H54 (cell line): ENCODE measurements around the gene PHACTR3.

Experiments
- DNase-seq: peaks from one replicate; pipeline ENCODE4 v3.0.0; 2011; ENCODE audit warnings: low spot score, mixed read lengths; ENCODE audit not compliant: insufficient read length
- FAIRE-seq: peaks from 3 replicates; lab custom pipeline; 2011; peaks lifted over from hg19 to GRCh38; lab: Jason Lieb, UNC
- POLR2A ChIP-seq: IDR thresholded peaks from 2 replicates; pipeline ENCODE4 v1.6.1; 2011; ENCODE audit warnings: low read depth, mild to moderate bottlenecking, low read length

Gene PHACTR3

DNA sequence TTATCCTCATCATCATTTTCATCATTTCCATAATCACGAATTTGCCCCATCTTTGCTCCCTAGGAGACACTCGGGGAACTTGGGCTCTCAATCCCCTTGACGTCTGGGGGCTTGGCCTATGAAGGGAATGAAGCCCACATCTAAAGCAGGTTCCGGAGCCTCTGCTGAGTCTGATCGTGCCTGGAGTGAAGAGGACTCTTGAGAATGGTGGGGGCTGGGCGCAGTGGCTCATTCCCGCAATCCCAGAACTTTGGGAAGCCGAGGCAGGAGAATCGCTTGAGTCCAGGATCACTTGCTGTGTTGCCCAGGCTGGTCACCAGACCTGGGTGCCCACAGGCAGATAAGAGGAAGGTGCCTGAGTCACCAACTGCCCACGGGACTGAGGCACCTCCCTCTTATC lies 214.6 kb downstream of the PHACTR3 start:
- no peak for FAIRE-seq
- no peak for TF ChIP-seq POLR2A
- no peak for DNase-seq

- no peak for FAIRE-seq
- DNase-seq, result no peak
- TF ChIP-seq POLR2A, result no peak
Observed at GRCh38 chr20:59819496-59820203, 215.3 kb downstream of the PHACTR3 start.

- DNase-seq (no peak), FAIRE-seq (no peak)
- no peak for TF ChIP-seq POLR2A
Observed at GRCh38 chr20:59820204-59821041, 216.1 kb downstream of the PHACTR3 start.

DNA sequence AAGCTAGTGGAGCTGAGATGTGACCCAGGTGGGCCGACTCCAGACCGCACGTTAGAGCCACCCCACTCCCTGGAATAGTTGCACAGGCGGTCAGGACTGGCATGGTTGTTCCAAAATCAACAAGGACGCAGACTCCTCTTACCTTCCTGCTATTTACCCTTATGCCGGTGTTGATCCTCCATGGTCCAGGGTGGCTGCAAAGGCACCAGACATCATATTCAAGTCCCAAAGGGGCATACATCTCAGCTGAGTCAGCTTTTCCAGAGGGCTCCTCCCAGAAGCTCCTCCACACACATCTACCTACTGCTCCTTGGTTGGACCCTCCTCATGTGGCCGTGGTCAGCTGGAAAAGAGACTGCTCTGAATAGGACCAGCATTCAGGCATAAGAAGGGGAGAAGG lies 216.9 kb downstream of the PHACTR3 start:
- FAIRE-seq (no peak), DNase-seq (no peak)
- TF ChIP-seq POLR2A, result no peak

GRCh38 chr20:59821788-59822187 lies 217.4 kb downstream of the PHACTR3 start:
- FAIRE-seq (no peak), DNase-seq (no peak)
- TF ChIP-seq POLR2A, result no peak

DNA sequence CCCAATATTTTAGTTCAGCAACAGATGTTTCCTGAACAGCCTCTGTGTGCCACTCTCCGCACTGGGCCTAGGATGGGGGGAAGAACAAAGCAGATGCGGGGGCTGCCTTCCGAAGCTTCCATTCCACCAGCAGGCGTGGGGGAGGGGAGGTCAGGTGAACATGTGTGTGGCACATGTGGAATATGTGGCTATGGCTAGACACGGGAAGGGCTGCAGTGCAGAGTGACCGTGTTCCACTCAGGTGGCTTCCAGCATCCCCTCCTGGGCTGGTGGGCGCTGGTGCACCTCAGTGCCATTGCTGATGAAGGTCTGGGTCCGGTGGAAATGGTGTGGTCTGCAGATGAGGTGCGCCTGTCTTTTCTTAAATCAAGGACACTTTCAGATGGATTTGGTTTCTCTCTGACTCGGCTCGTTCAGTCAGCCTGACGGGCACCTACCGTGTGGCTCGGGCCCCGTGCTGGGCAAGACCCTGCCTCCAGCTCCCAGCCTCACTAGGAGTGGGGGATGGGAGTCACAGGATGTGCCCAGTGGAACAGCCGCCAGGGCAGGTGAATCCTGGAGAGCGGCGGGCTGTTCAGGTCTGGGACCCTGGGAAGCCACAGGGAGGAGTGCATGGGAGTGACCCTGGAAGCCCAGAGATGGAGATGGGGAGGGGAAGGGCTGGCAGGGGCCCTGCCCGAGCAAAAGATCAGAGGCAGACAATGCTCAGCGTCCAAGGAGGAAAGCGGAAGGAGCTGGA lies 218.1 kb downstream of the PHACTR3 start:
- DNase-seq (no peak), FAIRE-seq (no peak)
- no peak for TF ChIP-seq POLR2A

DNA sequence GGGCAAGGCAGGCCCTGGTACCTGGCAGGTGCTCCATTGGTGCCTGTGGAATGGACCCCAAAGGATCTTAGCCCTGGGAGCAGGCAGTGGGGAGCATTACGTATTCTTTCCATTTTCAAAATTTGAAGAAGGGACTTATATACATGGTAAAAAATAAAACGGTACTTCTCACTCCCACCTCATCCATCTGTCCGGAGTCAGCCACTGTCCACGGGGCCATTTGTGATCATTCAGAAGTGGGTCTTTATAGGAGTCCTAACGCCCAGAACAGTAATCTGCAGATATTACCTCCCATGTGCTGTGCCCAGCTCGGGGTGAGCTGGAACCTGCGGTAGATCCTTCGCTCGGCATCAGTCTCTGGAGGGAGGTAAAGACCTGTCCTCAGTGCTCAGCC lies 218.7 kb downstream of the PHACTR3 start:
- FAIRE-seq (no peak), DNase-seq (no peak)
- TF ChIP-seq POLR2A, result no peak

DNA sequence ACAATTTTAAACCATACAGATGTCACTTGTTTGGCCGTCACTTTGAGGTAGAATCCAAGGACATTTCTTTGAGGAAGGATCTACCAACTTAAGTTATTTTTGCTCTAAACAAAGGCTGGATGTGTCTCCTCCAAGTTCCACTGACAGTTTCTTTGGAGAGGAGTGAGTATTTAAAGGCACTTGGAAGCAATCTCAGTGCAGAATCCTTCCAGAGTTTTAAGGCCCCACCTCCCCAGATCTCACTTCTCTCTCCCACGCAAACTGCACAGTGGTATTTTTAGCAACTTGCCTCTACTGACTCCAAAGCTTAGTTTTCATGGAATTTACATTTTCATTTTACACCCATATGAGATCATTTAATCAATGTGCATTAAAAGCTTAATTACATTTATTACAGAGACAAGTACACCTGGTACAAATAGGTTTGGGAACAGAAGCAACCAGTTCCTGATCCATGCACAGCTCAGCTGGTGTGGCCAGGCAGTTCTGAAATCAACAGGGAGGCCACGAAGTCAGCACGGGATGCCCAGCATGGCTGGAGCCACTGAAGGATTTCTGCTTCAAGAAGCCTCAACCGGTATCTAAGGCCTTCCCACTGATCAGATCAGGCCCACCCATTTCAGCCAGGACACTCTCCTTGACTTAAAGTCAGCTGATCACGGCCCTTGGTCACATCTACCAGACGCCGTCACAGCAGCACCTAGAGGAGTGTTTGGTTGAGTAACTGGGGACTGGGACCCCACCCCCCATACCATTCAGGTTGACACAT lies 219.3 kb downstream of the PHACTR3 start:
- DNase-seq (no peak), FAIRE-seq (no peak)
- TF ChIP-seq POLR2A, result no peak

DNA sequence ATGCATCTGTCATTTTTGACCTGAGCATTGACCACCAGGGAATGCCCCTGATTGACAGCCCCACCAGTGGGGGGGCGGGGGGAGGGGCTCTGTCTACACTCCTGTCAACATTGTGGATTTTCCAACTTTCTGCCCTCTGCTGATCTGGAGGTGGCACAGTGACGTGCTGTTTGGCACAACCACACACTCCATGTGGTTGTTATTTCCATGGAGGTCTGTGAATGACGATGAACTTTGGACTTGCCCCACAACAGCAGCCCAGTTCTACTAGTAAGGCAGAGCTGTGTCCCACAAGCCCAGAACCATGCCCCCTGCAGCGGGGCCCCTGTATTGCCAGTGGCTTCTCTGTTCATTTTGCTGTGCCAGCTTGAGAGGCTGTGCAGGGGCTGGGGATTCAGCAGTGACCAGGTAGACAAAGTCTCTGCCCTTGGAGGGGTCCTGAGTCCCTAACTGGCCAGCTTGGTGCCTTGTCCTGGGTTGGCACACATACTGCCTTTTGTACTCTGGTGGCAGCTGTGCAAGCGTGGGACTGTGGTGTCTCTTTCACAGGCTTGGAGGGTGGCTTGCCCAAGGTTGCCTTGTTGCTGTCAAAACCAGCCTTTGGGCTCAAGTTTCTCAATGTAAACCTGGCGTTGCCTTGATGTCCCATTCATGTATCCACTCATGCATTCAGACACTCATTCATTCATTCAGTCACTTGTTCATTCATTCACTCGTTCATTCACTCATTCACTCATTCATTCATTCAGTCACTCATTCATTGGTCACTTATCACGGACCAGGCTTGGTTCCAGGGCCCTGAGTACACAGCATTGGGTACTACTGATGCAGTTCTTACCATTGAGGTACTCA lies 220.6 kb downstream of the PHACTR3 start:
- FAIRE-seq (no peak), DNase-seq (no peak)
- TF ChIP-seq POLR2A, result no peak

- no peak for TF ChIP-seq POLR2A
- DNase-seq (no peak), FAIRE-seq (no peak)
Observed at GRCh38 chr20:59825563-59825920, 221.2 kb downstream of the PHACTR3 start.

DNA sequence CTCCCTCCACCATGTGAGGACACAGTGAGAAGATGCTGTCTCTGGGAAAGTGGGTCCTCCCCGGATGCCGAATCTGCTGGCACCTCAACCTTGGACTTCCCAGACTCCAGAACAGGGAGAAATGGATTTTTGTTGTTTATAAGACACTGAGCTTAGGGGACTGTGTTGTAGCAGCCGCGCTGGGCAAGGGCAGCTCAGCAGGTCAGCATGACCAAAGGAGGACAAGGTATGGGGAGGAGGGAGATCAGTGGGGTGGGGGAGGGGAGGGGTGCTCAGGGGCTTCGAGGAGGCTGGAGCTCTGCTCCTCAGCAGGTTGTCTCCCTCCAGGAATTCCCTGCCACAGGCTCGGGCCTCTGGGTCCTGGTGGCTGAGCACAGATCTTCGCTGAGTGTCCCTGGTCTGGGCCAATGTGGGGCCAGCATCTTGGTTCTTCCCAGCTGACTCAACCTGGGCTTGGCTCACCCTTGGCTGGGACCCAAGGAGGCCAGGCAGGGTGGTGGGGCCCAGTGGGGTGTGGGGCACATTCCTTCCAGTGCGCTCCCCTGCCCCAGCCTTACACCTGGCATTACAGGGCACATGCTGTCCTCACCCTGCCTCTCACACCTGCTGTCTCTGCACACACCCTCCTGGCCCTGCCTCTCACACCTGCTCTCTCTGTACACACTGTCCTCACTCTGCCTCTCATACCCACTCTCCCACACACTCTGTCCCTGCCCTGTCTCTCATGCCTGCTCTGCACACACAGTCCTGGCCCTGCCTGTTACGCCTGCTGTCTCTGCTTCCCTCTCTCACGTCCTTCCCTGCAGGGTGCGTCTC lies 221.8 kb downstream of the PHACTR3 start:
- no peak for TF ChIP-seq POLR2A
- DNase-seq (no peak), FAIRE-seq (no peak)
